Endodermal cell (in vitro differentiated cells): ENCODE results near the gene NOC4L. TPM values are rescaled to one million over a fixed set of nuclear protein-coding genes. Genes with fewer than 3 reads are reported as not detected.

ENCODE experiments used
- DNase-seq: peaks from one replicate; pipeline ENCODE4 v3.0.0-alpha.2; 2017
- H3K27ac ChIP-seq: 2 replicates; pipeline ENCODE4 v1.5.1; 2013; ENCODE audit warnings: mild to moderate bottlenecking, low read depth, low read length, moderate library complexity
- H3K27me3 ChIP-seq: 2 replicates; pipeline ENCODE4 v1.6.1; 2013; ENCODE audit warnings: mild to moderate bottlenecking, low read length, moderate library complexity; ENCODE audit not compliant: insufficient read depth, control insufficient read depth, poor library complexity, severe bottlenecking
- H3K36me3 ChIP-seq: 2 replicates; pipeline ENCODE4 v1.7.0; 2013; ENCODE audit warnings: mild to moderate bottlenecking, low read length, moderate library complexity; ENCODE audit not compliant: control insufficient read depth, insufficient read depth
- H3K4me1 ChIP-seq: one replicate; pipeline ENCODE4 v1.7.0; 2013; ENCODE audit warnings: low read length; ENCODE audit not compliant: control insufficient read depth, insufficient read depth
- H3K4me3 ChIP-seq: 2 replicates; pipeline ENCODE4 v1.5.1; 2013; ENCODE audit warnings: mild to moderate bottlenecking, low read length, moderate library complexity
- H3K9ac ChIP-seq: 2 replicates; pipeline ENCODE4 v1.6.1; 2013; ENCODE audit warnings: mild to moderate bottlenecking, low read length, moderate library complexity; ENCODE audit not compliant: poor library complexity, severe bottlenecking; ENCODE audit errors: extremely low read depth
- H3K9me3 ChIP-seq: 2 replicates; pipeline ENCODE4 v1.6.1; 2013; ENCODE audit warnings: mild to moderate bottlenecking, low read length, moderate library complexity; ENCODE audit not compliant: control insufficient read depth
- H3K27ac Mint-ChIP-seq: 2 replicates; pipeline ENCODE4 v1.8.0; 2020; ENCODE audit warnings: mixed read lengths
- H3K27me3 Mint-ChIP-seq: 2 replicates; pipeline ENCODE4 v1.8.0; 2021; ENCODE audit warnings: mild to moderate bottlenecking, mixed read lengths; ENCODE audit not compliant: insufficient read depth
- H3K36me3 Mint-ChIP-seq: 2 replicates; pipeline ENCODE4 v1.8.0; 2020; ENCODE audit warnings: low read depth, mixed read lengths
- H3K4me1 Mint-ChIP-seq: 2 replicates; pipeline ENCODE4 v1.8.0; 2020; ENCODE audit warnings: mixed read lengths
- H3K4me3 Mint-ChIP-seq: 2 replicates; pipeline ENCODE4 v1.8.0; 2020; ENCODE audit warnings: mild to moderate bottlenecking, moderate library complexity, mixed read lengths
- H3K9me3 Mint-ChIP-seq: 2 replicates; pipeline ENCODE4 v1.8.0; 2020; ENCODE audit warnings: mild to moderate bottlenecking, mixed read lengths
- WGBS, 2 experiments: methylation state at CpG; one replicate each; pipeline versions ENCODE4 v1.1.5 to v1.1.7; 2013; ENCODE audit warnings: missing lambda C conversion rate in 2 of 2, mixed read lengths in 1 of 2; ENCODE audit not compliant: insufficient coverage in 1 of 2, insufficient read length in 1 of 2; 5-methylcytosine and 5-hydroxymethylcytosine counted together
- total RNA-seq, 2 donors: library from RNA; stranded (reverse); fragmentation: NEBNext Ultra II Directional in 1 of 2; extraction: Animal tissue kit (Norgen Biotek cat#: 25700) in 1 of 2; gene quantifications; 2 replicates in 1 of 2; 3 replicates in 1 of 2; pipeline ENCODE4 v1.2.1, GENCODE V29; 2021
- TF ChIP-seq, protein P1 (sequence below): fragments of 200-600 bp; sonication (generic); conservative IDR thresholded peaks from 2 replicates; pipeline ENCODE4 v1.5.0; 2021; ENCODE audit warnings: antibody characterized with exemption, mild to moderate bottlenecking

NOC4L gene
- total RNA-seq, 2 donors from 2014 or later, result 22.7 to 32.7 TPM

DNA sequence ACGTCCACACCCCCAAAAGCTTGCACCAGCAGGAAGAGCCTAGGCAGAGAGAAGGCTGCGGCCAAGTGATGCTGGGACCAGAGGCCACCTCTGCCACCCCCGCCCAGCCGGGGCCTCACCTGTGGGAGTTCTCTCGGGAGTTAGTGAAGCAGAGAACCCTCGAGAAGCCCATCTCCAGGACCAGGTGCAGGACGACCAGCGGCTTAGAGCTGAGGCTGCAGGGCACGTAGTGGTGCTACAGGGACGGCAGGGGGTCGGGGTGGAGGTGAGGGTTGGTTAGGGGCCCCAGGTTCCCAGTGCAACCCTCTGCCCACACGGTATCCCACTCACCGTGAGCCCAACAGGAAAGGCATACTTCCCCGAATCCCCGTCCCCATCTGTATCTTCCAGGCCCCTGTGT, 3.8 kb upstream of the NOC4L start:
- no peak overlapping the region for H3K4me3 Mint-ChIP-seq

GRCh38 chr12:132140918-132141841, 3.1 kb upstream of the NOC4L start:
- H3K9me3 ChIP-seq, result no peaks in the 10 kb centered on the region
- H3K36me3 Mint-ChIP-seq, result peaks cover 33% of the 10 kb centered on the region
- peaks cover 9% of the 10 kb centered on the region for H3K4me1 Mint-ChIP-seq
- no peak for DNase-seq
- H3K27ac ChIP-seq, result no peak overlapping the region
- H3K4me3 Mint-ChIP-seq, result no peak overlapping the region
- WGBS, 2 experiments, result 92 to 95% methylated on average over 25 to 38 of the region's 38 CpGs
- no peak overlapping the region for H3K4me3 ChIP-seq
- H3K27ac Mint-ChIP-seq, result no peak overlapping the region
- H3K9me3 Mint-ChIP-seq, result no peaks in the 10 kb centered on the region
- H3K4me1 ChIP-seq, result peaks cover 2% of the 10 kb centered on the region
- TF ChIP-seq, protein P1, sequence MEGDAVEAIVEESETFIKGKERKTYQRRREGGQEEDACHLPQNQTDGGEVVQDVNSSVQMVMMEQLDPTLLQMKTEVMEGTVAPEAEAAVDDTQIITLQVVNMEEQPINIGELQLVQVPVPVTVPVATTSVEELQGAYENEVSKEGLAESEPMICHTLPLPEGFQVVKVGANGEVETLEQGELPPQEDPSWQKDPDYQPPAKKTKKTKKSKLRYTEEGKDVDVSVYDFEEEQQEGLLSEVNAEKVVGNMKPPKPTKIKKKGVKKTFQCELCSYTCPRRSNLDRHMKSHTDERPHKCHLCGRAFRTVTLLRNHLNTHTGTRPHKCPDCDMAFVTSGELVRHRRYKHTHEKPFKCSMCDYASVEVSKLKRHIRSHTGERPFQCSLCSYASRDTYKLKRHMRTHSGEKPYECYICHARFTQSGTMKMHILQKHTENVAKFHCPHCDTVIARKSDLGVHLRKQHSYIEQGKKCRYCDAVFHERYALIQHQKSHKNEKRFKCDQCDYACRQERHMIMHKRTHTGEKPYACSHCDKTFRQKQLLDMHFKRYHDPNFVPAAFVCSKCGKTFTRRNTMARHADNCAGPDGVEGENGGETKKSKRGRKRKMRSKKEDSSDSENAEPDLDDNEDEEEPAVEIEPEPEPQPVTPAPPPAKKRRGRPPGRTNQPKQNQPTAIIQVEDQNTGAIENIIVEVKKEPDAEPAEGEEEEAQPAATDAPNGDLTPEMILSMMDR, result no peak
- H3K27me3 ChIP-seq, result no peaks in the 10 kb centered on the region
- peaks cover 17% of the 10 kb centered on the region for H3K27me3 Mint-ChIP-seq
- H3K9ac ChIP-seq, result no peak overlapping the region
- peaks cover 36% of the 10 kb centered on the region for H3K36me3 ChIP-seq

More for the DNA sequence above, 3.8 kb upstream of the NOC4L start:
- Histone ChIP-seq H3K9me3 (no peaks in the 10 kb centered on the region), H3K4me1 (peaks cover 2% of the 10 kb centered on the region), H3K27me3 (no peaks in the 10 kb centered on the region), H3K27ac (no peak overlapping the region), H3K36me3 (peaks cover 29% of the 10 kb centered on the region), H3K9ac (no peak overlapping the region), H3K4me3 (no peak overlapping the region)
- Mint-ChIP-seq H3K36me3 (peaks cover 27% of the 10 kb centered on the region), H3K27ac (no peak overlapping the region), H3K9me3 (no peaks in the 10 kb centered on the region), H3K27me3 (peaks cover 17% of the 10 kb centered on the region), H3K4me1 (peaks cover 9% of the 10 kb centered on the region)
- TF ChIP-seq, protein P1, result no peak
- no peak for DNase-seq
- WGBS, 2 experiments, result 92% methylated on average over 14 to 15 of the region's 15 CpGs

DNA sequence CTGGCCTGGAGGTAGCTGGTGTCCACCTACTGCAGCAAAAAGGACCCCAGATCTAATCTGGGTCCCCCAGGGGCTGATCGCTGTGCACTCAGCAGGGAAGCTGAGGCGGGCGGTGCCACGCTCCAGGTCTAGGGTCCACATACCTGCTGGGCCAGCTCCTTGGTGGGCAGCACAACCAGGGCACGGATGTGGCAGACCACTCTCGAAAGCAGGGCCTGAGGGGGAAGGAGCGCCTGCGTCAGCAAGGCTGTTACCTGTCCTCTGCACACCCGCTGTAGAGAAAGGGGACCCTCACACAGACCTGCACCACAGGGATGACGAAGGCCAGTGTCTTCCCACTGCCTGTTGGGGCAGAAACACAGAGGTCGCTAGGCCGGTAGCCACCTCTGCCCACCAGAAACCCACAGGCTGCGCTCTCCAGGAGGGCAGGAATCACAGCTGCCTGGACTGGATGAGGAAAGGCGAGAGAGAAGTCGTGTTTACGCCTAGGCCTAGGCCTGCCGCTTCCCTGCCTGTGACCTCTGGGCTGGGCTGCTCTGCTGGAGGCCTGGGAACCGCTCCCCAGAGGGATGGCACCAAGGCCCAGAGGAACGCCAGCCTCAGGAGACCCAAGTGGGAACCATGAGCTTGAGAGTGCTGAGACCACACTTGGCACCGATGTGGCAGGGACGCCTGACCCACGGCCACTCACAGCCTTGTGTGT, 2.1 kb upstream of the NOC4L start:
- H3K27ac Mint-ChIP-seq, result no peak overlapping the region
- DNase-seq, result no peak
- no peak overlapping the region for H3K9ac ChIP-seq
- H3K4me1 ChIP-seq, result peaks cover 2% of the 10 kb centered on the region
- peaks cover 9% of the 10 kb centered on the region for H3K4me1 Mint-ChIP-seq
- peaks cover 37% of the 10 kb centered on the region for H3K36me3 ChIP-seq
- H3K9me3 ChIP-seq, result no peaks in the 10 kb centered on the region
- H3K9me3 Mint-ChIP-seq, result no peaks in the 10 kb centered on the region
- H3K27me3 Mint-ChIP-seq, result peaks cover 8% of the 10 kb centered on the region
- no peak overlapping the region for H3K27ac ChIP-seq
- TF ChIP-seq, protein P1, result no peak
- 96 to 100% methylated on average over 10 to 22 of the region's 22 CpGs for WGBS, 2 experiments
- H3K36me3 Mint-ChIP-seq, result peaks cover 42% of the 10 kb centered on the region
- peak overlapping the region; percentile 78 for H3K4me3 Mint-ChIP-seq
- H3K27me3 ChIP-seq, result no peaks in the 10 kb centered on the region
- H3K4me3 ChIP-seq, result no peak overlapping the region
